NCI-H1105 treated with DMSO at 0.1 percent for 48 hours (cell line): Measurements from ENCODE around the gene CDC37L1.
"Not testable (repeated sequence)": the region's sequence is repeated elsewhere in the genome, so short reads cannot be mapped to it uniquely, and the experiment has no call there.

Source experiments
- DNase-seq: peaks from one replicate; lab custom pipeline; 2025; lab: John Stamatoyannopoulos, UW

Gene CDC37L1

DNA sequence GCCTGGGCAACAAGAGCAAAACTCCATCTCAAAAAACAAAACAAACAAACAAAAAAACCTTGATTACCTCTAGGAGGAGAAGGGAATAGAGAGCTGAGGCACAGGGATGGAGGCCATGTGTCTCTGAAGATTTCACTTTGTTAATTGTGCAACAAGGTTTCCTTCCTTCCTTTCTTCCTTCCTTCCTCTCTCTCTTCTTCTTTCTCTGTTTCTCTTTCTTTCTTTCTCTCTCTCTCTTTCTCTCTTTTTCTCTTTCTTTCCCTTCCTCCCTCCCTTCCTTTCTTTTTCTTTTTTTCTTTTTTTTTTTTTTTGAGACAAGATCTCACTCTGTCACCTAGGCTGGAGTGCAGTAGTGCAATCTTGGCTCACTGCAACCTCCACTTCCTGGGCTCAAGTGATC lies 75.2 kb downstream of the CDC37L1 start:
- DNase-seq, result not testable (repeated sequence)

GRCh38 chr9:4755026-4755609 lies 75.7 kb downstream of the CDC37L1 start:
- no peak for DNase-seq

DNA sequence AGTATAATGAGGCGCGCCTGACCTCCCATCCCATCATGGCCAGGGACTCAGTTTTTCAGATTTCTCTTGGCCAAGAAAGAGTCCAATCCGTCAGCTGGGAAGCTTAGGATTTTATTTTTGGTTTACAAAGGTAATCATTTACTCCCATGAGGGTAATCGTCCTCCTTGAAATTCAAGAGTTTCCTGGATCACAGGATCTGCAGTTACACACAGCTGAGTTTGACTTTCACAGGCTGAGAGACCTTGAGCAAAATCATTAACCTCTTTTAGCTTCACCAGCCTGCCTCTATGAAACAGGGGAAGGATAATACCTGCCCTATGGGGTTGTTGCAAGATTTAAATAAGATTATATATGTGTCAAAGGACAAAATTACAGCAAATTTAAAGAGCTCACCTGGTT lies 77.1 kb downstream of the CDC37L1 start:
- no peak for DNase-seq
